ENCODE measurements around the gene NDOR1.
A peak's percentile ranks its signal among the peaks of the same experiment; 100 is the strongest.

NDOR1 gene

DNA sequence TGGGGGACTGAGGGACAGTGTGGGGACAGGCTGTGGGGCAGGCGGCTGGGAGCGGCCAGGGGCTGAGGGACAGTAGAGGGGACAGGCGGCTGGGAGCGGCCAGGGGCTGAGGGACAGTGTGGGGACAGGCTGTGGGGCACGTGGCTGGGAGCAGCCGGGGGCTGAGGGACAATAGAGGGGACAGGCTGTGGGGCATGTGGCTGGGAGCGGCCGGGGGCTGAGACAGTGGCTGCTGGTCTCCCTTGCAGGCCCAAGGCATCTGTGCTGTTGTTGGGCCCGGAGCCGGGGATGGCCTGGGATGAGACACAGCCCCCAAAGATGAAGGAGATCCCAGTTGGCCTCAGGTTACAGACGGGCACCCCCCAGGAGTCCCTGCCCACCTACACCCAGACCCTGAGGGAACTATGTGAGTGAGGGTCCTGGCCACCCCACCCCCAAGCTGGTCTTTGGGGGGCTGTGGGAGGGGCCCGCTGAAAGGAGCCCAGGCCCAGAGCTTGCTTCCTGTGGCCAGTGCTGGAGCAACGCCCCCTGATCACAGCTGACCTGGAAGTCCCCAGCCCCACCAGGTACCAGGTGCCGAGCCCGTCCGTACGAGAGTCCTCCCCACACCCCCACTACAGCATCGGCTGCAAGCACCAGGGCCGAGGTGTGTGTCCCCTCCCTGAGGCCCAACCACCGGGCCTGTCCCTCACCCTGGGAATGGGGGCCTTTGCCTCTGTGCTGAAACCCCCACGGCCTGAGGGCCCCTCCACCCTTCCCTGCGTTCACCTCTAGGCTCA lies 46.2 kb downstream of the NDOR1 start:
- TF ChIP-seq, protein P1, sequence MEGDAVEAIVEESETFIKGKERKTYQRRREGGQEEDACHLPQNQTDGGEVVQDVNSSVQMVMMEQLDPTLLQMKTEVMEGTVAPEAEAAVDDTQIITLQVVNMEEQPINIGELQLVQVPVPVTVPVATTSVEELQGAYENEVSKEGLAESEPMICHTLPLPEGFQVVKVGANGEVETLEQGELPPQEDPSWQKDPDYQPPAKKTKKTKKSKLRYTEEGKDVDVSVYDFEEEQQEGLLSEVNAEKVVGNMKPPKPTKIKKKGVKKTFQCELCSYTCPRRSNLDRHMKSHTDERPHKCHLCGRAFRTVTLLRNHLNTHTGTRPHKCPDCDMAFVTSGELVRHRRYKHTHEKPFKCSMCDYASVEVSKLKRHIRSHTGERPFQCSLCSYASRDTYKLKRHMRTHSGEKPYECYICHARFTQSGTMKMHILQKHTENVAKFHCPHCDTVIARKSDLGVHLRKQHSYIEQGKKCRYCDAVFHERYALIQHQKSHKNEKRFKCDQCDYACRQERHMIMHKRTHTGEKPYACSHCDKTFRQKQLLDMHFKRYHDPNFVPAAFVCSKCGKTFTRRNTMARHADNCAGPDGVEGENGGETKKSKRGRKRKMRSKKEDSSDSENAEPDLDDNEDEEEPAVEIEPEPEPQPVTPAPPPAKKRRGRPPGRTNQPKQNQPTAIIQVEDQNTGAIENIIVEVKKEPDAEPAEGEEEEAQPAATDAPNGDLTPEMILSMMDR (IDR thresholded peaks at IDR 0.05; ENCODE audit: borderline replicate concordance, insufficient read depth, low read depth, low read length): no peak
- no peak overlapping the region for H3K4me3 ChIP-seq (ENCODE audit: low read depth, low read length)

DNA sequence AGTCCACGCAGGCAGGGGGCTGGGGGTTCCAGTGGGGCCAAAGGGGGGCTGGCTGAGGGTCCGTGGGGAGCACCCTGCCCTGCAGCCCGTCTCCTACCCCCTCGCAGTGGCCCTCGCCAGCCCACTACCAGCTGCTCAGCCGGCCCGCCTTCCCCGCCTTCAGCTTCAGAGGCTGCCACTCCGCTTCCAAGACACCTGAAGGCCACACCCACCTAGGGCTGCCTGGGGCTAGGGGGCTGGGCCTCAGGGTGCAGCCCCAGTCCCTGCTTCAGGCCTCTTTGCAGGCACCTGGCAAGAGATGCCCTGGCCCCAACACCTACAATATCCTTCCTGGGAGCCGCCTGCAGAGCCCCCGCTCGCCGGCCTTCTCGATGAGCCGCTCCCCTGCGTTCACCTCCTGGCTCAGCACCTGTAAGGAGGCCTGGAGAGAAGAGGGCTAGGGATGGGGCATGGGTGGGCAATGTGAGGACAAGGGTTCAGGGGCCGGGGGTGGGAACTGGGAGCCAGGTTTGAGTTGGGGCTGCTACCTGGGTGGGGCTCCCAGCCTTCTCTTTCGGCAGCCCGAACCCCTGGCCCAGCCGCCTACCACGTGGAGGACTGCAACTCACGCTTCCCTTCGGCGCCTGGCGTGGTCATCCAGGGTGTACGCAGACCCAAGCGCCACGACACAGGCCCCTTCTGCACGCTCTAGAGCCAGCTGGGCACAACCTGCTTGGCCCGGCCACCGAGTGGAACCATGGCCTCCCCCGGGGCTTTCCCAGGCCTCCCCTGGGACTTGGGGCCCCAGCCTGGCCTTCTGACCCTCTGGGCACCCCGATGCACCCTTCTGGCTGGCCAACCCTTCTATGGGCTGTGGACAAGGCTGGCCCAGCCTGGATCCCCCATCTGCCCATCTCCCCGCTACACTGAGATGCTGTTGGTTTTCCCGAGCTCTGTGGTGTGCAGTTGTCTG lies 47.3 kb downstream of the NDOR1 start:
- TF ChIP-seq, protein P1 (IDR thresholded peaks at IDR 0.05; ENCODE audit: borderline replicate concordance, insufficient read depth, low read depth, low read length): no peak
- H3K4me3 ChIP-seq (ENCODE audit: low read depth, low read length): no peak overlapping the region

DNA sequence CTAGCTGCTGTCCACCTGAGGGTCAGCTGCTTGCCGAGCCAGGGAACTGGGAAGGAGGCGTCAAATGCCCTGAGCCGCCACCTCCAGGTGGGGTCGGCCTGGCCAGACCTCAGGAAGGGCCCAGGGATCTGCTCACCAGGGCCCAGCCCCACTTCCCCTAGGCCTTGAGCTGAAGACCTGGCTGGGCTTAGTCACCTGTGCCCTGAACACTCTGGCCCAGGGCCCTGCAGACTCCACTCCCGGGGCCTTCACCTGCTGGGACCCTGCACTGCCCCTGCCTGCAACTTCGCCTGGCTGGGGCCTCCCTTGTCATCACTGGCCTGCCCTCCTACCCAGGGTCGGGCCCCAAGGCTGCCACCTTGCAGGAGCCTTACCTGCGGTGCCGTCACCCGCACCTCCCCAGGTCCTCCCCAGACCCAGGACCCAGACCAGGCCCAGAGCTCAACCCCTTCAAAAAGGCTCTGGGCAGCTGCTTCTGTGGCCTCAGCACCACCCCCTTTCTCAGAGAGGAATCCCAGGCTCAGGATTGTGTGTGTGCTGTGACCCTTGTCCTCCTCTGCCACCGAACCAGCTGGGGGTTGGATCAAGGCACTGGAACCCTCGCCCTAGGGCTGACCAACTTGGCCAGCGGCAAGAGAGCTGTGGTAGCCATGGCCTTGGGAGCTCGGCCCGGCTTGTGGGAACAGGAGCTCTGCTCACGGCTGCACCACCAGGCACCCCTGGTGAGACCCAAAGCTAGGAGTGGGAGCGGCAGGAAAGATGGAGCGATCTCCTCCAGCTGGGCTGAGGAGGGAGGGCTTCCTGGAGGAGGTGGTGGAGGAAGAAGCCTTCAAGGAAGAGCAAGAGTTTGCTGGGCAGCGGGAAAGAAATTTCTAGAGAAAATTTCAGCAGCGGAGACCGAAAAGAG lies 48.5 kb downstream of the NDOR1 start:
- TF ChIP-seq, protein P1 (IDR thresholded peaks at IDR 0.05; ENCODE audit: borderline replicate concordance, insufficient read depth, low read depth, low read length): no peak
- H3K4me3 ChIP-seq (ENCODE audit: low read depth, low read length): peak overlapping the region; percentile 79

DNA sequence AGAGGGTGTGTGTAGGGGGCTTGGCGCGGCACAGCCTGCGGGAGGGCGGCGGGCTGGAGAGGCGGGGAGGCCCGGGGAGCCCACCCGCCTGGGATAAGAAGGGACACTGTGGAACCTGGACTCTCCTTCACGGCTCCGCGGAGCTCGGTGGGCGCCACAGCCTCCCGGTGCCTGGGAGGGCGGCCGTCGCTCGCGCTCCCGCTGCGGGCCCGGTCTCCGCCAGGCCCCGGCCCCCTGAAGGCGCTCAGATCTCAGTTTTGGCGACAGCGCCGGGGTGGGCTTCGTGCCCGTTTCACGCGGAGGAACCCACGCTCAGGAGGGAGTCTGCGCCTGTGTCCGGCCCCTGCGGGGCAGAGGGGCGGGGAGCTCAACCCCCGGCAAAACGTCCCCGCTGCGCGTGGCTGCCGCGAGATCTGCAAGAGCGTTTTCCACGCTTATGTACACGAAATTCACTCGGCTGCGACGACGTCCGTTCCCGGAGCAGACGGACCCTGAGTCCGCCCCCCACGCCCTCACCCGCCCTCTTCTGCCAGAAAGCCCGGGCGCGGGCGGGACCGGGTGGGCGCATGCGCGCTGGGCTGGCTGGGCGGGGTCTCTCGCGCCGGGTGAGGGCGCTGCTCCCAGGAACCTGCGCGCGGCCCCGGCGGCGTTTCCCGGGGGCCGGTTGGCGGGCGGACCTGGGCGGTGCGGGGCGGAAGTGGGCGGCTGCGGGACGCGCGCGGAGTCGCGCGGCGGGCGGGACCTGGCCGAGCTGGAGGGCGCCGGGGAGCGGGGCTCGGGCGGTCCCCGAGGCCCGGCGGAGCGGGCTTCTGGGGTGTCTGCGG lies 49.3 kb downstream of the NDOR1 start, which contains the start of gene NELFB:
TSS of gene NELFB (plus strand) at position 704 of the 824 bp plus-strand sequence.
- H3K4me3 ChIP-seq (ENCODE audit: low read depth, low read length): peak within 1 kb of the TSS; percentile 99
- TF ChIP-seq, protein P1 (IDR thresholded peaks at IDR 0.05; ENCODE audit: borderline replicate concordance, insufficient read depth, low read depth, low read length): no peak

DNA sequence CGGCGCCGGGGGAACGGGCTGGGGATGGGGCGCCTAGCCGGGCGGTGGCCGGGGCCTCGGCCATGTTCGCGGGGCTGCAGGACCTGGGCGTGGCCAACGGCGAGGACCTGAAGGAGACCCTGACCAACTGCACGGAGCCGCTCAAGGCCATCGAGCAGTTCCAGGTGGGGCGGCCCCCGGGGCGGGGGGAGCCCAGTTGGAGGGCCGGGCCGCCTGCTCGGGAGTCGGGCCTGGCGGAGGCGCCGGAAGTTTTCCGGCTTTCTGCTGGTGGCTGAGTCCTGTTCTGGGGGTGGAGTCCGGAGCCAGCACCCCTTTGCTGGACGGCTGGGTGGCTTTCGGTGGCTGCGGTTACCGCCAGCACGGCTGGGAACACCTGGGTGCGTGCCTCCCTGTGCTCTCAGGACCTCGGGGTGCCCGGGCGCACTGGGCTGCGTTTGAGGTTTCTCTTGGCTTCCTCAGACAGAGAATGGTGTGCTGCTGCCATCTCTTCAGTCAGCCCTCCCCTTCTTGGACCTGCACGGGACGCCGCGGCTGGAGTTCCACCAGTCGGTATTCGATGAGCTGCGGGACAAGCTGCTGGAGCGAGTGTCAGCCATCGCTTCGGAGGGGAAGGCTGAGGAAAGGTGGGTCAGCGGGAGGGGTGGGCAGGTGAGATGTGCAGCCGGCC lies 50.1 kb downstream of the NDOR1 start:
- TF ChIP-seq, protein P1 (IDR thresholded peaks at IDR 0.05; ENCODE audit: borderline replicate concordance, insufficient read depth, low read depth, low read length): no peak
- peak overlapping the region; percentile 99 for H3K4me3 ChIP-seq (ENCODE audit: low read depth, low read length)
